ENCODE data around the gene RASGRP4.

GRCh38 chr19:38453596-38453995, 27.6 kb upstream of the RASGRP4 start:
- TF ChIP-seq CTCF (IDR thresholded peaks at IDR 0.05) (no peak), POLR2A (IDR thresholded peaks at IDR 0.05) (no peak)
